GM19452 (cell line): Measurements from ENCODE around the gene KRT86.
"Not testable (repeated sequence)": the region's sequence is repeated elsewhere in the genome, so short reads cannot be mapped to it uniquely, and the experiment has no call there.

Experiments
- ATAC-seq: cut with Tn5 transposase; IDR thresholded peaks from one replicate; pipeline ENCODE4 v1.9.1; 2021; ENCODE audit not compliant: unreplicated experiment

The KRT86 gene

GRCh38 chr12:52332381-52332780 is 57.9 kb downstream of the KRT86 start:
- no peak for ATAC-seq

GRCh38 chr12:52333321-52333720 is 58.9 kb downstream of the KRT86 start:
- no peak for ATAC-seq

- ATAC-seq = no peak
Measured at GRCh38 chr12:52334185-52334584, 59.7 kb downstream of the KRT86 start.

DNA sequence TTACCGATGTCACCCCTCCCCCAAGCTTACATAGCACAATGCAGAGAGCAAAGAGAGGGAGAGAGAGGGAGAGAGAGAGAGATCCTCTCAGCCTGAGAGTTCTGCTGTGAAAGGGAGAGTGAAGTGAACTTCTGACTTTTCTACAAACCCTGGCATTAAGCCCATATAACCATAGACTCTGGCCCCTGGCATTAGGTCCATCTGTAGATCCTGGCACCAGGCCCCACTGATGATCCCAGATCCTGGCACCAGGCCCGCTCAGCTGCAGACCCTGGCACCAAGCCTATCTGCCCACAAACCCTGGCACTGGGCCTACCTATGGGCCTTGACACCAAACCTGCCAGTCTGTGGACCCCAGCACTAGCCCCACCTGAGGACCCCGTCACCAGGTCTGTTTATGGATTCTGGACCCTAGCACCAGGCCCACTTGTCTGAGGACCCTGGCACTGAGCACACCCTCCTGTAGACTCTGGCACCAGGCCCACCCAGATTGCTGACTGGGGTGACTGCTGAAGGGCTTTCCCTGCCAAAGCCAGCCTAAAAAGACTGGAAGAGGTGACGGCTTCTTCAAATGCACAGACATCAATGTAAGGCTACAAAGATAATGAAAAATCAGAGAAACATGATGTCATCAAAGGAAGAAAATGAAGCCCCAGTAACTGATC is 61.3 kb downstream of the KRT86 start:
- ATAC-seq = no peak

DNA sequence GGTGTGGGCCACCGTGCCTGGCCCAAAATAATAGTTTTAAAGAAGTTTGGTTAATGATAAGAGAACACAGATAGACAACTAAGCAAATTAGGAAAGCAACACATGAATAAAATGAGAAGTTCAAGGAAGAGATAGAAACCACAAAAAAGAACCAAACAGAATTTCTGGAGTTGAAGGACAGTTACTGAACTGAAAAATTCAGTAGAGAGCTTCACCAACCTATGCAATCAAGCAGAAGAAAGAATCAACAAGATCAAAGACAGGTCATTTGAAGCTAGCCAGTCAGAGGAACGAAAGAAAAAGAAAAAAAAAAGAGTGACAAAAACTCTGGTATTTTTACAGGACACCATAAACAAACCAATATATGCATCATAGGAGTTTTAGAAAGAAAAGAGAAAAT is 62.2 kb downstream of the KRT86 start:
- ATAC-seq = no peak

DNA sequence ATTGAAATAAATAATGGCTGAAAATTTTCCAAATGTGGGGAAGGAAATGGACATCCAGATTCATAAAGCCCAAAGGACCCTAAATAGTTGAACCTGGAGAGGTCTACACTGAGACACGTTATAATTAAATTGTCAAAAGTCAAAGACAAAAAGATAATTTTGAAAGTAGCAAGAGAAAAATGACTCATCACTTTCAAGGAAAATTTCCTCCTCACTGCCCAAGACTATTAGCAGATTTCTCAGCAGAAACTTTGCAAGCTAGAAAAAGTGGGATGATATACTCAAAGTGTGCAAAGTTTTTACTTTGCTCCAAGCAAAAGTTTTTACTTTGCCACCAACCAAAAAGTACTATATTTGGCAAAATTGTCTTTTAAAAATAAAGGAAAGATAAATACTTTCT is 62.6 kb downstream of the KRT86 start:
- ATAC-seq = no peak

DNA sequence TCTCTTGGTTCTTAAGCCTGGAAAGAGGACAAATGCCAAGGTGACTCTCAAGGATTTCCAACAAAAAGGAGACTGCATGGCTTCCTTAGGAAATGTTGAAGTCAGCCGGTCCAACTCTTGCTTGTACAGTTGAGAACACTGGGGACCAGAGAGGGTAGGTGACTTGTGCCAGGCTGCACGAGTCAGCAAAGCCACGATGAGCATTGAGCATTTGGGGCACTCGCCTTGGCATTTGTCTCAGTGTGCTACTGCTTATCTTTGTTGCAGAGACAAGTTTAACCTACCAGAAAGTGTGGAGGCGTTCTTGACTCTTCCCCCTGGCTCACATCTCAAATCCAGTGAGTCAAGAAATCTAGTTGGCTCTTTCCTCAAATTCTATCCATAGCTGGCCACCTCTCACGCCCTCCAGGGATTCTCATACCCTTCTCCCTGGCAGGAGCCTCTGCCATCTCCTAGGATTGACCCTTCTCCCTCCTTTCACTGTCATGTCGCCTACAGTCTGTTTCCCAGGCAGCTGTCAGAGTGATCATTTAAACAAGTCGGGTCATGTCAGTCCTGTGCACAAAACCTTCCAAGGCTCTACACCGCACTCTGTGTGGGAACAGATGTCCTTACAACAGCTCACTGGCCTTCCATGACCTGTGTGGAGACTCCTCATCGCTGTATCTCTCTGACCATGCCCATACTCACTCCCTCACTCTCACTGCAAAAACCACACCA is 64.0 kb downstream of the KRT86 start:
- ATAC-seq = no peak

- no peak for ATAC-seq
Measured at GRCh38 chr12:52341066-52341580, 66.7 kb downstream of the KRT86 start.

DNA sequence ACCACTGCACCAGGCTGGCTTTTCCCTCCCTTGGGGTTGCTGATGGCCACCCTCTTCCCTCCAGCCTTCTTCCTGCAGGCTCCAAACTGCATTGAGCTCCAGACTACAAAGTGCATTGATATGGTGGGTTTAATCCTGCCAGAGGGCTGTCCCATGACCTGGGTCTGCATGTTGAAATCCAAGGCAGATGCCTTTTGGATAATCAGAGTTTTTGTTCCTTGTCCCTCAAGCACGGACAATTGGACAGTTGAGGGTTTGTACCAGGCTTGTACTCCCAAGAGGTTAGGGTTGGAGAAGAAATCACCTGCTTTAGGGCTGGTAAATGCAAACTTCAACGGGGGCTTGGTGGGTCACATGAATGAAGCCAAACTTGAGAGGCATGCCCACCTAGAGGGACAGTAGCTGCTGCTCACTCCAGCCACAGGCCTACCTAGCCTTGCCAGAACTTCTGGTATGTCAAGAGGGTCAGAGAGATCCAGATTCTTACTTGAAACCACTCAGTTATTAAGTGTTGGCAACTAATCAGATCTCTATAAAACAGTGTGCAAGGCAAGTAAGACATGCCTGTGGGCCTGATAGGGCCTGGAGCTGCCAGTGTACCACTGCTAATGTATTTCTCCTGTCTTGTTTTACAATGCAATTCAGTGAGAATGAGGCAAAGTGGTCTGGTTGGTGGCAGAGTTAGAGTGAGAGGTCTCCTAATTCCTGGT is 68.5 kb downstream of the KRT86 start:
- no peak for ATAC-seq

DNA sequence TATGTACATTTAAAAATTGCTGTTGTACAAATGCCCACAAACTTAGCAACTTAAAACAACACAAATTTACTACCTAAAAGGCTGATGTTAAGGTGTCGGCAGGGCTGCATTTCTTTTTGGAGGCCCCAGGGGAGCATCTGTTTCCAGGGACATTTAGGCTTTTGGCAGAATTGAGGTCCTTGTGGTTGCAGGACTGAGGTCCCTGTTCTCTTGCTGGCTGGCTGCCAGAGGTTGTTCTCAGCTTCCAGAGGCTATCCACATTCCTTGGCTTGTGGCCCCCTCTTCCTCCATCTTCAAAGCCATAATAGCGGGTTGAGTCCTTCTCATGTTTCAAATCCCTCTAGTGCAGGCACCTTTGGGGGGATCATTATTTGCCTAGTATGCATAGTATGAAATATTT is 69.1 kb downstream of the KRT86 start:
- no peak for ATAC-seq

DNA sequence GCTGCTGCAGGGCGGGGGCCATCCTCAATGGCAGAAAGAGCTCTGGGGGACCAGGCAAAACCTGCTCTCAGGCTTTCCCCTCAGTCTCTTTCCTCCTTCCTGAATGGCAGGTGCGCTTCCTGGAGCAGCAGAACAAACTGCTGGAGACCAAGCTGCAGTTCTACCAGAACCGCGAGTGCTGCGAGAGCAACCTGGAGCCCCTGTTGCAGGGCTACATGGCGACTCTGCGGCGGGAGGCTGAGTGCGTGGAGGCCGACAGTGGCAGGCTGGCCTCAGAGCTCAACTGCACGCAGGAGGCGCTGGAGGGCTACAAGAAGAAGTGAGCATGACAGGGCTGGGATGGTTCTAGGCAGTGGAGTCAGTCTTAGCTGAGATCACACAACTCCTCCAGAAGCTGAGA is 69.7 kb downstream of the KRT86 start:
- no peak for ATAC-seq

DNA sequence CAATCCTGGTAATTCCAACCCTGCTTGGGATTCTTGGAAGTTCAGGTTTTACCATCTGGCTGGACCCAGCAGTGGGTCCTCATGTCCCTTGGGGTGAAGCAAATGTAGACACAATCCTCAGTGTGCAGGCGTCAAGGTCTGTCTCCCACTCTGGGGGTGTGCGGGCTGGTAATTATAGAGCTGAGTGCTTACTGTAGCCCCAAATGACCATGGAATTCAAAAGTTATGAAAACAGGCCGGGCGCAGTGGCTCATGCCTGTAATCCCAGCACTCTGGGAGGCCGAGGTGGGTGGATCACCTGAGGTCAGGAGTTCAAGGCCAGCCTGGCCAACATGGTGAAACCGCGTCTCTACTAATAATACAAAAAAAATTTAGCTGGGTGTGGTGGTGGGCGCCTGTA is 70.6 kb downstream of the KRT86 start:
- not testable (repeated sequence) for ATAC-seq

- peak; percentile 44 for ATAC-seq
Measured at GRCh38 chr12:52346593-52346992, 72.1 kb downstream of the KRT86 start.

DNA sequence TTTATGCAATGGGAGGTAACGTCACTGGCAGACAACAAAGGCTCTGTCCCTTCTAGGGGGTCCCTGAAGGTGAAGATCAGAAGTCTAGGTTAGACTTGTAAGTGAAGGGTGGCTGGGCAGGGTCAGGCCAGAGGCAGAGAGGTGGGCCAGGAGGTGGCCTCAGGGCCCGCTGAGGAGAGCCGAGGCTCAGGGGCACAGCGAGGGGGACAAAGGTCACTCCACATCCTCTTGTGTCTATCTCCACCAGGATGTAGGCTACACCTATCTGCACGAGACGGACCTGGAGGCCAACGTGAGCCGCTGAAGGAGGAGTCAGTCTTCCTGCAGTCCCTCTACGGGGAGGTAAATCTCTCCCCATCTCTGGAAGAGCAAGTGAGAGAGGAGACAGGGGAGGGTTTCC is 72.6 kb downstream of the KRT86 start:
- ATAC-seq = no peak

GRCh38 chr12:52347551-52348510 is 73.4 kb downstream of the KRT86 start:
- ATAC-seq = no peak

- no peak for ATAC-seq
Measured at GRCh38 chr12:52349196-52349595, 74.8 kb downstream of the KRT86 start.

DNA sequence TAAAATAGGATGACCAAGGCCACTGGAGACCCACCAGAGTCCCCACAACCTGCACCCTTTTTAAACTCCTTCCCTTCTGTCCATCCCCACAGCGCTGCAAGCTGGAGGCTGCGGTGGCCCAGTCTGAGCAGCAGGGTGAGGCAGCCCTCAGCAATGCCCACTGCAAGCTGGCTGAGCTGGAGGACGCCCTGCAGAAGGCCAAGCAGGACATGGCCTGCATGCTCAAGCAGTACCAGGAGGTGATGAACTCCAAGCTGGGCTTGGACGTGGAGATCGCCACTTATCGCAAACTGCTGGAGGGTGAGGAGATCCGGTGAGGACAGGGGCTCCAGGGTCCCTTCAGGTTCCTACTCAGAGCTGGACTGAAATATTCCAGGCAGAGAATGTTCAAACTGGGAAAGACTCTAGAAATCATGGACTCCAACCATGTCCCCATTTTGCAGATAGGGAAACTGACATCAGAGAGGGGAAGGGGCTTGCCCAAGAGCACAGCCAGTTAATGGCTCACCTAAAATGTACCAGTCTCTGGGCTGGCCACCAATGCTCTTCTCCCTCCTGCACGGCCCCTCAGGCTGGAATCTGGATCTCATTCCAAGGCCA is 75.7 kb downstream of the KRT86 start:
- ATAC-seq = no peak

- ATAC-seq = no peak
Measured at GRCh38 chr12:52350786-52351185, 76.3 kb downstream of the KRT86 start.

GRCh38 chr12:52351196-52352059 is 77.0 kb downstream of the KRT86 start:
- ATAC-seq = no peak
